ENCODE data around the gene RIPK3.

The RIPK3 gene

DNA sequence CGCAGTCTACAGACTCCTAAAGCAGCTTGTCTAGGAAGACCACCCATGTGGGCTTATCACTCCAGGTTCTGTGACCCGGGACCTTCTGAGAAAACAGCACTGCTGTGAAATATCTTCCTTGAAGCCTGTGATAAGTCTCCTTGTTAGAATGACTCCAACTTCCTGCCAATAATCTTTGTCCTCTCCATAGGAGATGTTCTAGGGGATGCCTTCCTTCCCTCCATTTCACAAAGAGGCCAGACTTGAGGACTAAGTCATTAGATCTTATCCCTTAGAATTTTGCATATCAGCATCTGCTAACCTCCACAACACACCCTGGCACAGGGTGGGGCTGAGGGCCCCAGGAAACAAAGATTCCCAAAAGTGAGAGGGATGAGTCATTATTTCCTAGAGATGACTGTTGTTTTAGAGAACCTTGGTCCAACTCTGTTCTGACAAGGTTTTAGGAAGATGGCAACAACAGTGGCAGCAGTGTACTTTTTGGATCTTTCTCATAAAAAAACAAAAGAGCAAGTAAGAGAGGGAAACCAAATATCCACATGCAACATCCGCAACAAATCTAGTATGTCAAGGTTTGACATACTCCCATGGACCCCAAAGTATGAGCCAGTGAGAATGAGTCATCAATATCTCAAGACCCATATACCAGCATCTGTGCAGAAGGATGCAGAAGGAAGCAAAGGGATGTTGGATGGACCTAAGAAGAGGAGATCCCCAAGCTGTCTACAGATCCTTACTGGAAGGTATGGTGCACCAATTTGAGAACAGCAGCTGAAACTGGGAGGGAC lies 22.5 kb downstream of the RIPK3 start:
- DNase-seq, result no peak

DNA sequence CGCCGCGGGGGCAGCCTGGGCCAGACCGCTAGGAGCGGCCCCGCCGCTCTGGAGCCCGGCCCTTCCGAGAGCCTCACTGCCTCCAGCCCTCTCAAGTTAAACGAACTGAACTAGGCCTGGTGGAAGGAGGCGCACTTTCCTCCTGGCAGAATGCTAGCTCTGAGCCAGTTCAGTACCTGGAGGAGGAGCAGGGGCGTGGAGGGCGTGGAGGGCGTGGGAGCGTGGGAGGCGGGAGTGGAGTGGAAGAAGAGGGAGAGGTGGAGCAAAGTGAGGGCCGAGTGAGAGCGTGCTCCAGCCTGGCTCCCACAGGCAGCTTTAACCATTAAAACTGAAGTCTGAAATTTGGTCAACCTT lies 23.2 kb downstream of the RIPK3 start:
- DNase-seq, result no peak

DNA sequence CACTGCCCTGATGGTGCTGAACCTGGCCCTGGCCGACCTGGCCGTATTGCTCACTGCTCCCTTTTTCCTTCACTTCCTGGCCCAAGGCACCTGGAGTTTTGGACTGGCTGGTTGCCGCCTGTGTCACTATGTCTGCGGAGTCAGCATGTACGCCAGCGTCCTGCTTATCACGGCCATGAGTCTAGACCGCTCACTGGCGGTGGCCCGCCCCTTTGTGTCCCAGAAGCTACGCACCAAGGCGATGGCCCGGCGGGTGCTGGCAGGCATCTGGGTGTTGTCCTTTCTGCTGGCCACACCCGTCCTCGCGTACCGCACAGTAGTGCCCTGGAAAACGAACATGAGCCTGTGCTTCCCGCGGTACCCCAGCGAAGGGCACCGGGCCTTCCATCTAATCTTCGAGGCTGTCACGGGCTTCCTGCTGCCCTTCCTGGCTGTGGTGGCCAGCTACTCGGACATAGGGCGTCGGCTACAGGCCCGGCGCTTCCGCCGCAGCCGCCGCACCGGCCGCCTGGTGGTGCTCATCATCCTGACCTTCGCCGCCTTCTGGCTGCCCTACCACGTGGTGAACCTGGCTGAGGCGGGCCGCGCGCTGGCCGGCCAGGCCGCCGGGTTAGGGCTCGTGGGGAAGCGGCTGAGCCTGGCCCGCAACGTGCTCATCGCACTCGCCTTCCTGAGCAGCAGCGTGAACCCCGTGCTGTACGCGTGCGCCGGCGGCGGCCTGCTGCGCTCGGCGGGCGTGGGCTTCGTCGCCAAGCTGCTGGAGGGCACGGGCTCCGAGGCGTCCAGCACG lies 23.8 kb downstream of the RIPK3 start:
- DNase-seq, result no peak

DNA sequence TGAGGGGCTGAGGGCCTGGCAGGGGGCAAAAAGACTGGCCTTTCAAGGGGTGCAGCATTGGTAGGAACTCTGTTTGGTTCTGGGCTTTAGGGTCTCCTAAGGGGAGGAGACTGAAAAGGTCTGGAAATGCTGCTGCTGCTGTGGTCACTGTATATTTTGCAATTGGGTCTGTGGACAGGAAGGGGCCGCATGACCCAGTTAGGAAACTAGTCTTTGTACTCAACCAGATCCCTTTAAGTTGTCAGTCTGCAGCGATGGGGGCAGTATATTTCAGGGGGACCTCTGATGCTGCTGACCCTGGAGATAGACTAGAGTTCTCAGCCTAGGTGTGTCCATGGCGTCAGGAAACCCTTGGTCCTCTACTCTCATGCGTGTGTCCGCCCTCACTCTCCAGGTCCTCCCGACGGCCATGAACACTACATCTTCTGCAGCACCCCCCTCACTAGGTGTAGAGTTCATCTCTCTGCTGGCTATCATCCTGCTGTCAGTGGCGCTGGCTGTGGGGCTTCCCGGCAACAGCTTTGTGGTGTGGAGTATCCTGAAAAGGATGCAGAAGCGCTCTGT lies 24.5 kb downstream of the RIPK3 start:
- DNase-seq, result no peak

DNA sequence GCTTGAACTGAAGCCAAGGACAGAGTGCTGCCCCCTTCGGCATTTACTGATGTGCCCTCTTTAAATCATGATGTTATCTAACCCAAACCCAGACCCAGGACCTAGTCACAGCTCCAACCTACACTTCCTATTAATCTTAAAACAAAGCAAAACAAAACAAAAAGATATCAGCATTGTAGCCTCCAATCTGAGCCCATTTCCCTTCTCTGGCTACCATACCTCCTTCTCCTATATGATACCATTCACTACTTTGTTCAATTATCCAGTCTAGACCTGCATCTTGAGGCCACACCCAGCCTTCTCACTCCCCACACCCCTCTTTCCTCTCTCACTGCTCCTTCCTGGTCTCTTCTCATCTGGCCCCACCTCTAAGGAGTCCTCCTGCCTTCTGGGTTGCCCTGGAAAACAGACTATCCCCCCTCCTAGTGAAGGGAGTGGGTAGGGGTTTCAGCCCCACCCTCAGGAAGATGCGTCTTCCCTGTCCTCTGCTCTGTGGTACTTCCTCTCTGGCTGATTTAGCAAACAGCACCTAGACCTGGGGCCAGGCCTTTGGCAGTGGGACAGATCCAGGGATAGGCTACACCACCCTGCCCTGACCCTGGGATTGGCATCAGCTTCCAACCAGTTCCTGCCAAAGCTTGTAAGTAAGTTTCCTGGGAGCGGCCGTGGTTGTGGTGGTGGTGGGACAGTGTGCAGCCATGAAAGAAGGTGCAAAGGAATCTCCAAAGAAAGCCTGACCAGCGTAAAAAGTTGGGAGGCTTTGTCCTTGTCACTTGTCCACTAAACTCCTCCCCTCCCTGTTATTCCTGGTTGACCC lies 25.2 kb downstream of the RIPK3 start:
- no peak for DNase-seq

DNA sequence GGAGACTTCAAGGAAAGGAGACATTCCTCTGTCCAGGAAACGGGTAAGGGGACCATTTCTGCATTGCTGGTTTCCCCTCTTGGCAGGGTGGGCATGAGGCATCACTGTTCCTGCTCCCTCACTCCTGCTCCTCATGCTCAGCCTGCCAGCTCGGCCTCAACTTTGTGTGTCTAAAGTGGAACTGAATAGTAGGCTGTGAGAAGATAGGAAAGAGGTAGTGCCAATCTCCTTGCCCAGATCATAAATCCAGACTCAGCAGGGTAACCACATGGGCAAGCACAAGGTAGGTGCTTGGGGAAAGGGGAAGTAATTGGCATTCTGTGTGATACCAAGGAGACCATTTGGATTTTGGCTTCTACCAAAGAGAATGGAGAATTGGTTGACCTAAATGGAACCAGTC lies 25.9 kb downstream of the RIPK3 start:
- DNase-seq, result no peak

DNA sequence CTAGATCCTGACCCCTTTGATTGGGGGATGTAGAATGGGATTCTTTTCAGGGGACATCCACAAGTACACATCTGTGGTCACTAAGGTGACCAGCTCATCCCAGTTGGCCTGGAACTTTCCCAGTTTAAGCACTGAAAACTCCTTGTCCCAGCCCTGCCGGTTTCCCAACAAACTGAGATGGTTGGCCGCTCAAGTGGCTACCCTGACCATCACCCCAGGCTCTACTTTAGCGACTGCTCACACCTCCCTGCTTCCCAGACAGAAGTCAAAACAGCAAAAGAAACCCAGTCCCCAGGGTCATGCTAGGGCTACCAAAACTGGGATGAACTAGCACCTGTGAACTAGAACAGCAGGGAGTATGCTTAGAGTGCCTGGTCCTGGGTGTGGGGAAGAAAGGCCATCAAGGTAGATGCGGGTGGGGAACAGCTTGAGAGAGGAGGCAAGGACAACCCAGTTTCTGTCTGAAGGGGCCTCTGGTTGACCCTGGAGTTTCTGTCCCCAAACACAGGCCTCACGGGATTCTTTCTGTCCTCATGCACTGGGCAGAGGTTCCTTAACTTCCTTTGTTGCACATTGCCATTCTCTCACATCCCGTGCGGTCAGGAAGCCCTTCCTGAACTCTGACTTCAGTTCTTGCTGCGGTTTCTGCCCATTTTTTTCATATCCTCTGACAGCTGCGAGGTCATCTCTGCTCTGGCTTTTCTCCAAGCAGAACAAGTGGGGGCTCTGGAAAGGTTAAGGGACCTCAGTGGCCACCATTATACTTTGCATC lies 26.9 kb downstream of the RIPK3 start:
- peak; percentile 55 for DNase-seq

DNA sequence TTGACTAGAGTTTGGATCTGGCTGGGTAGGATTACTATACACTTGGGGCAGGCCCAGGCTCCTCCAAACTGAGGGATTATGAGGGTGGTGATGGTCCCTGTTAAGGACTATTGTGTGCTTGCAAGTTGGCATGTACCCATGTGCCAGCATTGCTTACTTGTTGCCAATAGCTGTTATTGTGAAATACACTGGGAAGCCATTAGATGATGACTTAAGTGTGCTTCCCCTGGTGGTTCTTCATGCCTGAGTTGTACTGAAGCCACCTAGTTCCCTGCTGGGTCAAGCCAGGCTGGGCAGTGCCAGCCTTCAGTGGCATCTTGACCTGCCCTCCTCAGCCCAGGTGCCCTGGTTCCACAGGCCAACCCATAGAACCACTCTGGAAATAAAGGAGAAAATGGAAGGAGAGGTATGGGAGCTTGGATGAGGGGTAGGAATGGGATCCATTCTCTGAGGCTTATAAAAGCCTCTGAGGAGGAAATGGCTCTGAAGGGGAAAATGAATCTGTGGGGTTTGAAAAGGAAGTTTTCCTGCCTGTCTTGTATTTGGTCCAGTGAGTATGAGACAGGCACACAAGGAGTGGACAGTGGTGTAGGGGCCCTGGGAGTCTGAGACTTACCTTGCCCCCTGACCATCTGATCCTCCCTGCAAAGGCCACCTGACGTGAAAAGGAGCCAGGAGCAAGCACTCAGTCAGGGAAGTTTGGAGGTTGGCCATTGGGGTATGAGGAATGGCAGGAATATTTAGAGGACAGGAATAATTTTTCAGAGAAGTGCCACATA lies 27.8 kb downstream of the RIPK3 start:
- peak; percentile 24 for DNase-seq

DNA sequence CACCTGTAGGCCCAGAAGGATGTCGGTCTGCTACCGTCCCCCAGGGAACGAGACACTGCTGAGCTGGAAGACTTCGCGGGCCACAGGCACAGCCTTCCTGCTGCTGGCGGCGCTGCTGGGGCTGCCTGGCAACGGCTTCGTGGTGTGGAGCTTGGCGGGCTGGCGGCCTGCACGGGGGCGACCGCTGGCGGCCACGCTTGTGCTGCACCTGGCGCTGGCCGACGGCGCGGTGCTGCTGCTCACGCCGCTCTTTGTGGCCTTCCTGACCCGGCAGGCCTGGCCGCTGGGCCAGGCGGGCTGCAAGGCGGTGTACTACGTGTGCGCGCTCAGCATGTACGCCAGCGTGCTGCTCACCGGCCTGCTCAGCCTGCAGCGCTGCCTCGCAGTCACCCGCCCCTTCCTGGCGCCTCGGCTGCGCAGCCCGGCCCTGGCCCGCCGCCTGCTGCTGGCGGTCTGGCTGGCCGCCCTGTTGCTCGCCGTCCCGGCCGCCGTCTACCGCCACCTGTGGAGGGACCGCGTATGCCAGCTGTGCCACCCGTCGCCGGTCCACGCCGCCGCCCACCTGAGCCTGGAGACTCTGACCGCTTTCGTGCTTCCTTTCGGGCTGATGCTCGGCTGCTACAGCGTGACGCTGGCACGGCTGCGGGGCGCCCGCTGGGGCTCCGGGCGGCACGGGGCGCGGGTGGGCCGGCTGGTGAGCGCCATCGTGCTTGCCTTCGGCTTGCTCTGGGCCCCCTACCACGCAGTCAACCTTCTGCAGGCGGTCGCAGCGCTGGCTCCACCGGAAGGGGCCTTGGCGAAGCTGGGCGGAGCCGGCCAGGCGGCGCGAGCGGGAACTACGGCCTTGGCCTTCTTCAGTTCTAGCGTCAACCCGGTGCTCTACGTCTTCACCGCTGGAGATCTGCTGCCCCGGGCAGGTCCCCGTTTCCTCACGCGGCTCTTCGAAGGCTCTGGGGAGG lies 28.9 kb downstream of the RIPK3 start, which contains the start of gene LTB4R:
Gene LTB4R (plus strand): TSS at position 857 of the 959 bp plus-strand sequence. CDS start 4,150 bp downstream, outside the sequence.
- peak; percentile 75 for DNase-seq

DNA sequence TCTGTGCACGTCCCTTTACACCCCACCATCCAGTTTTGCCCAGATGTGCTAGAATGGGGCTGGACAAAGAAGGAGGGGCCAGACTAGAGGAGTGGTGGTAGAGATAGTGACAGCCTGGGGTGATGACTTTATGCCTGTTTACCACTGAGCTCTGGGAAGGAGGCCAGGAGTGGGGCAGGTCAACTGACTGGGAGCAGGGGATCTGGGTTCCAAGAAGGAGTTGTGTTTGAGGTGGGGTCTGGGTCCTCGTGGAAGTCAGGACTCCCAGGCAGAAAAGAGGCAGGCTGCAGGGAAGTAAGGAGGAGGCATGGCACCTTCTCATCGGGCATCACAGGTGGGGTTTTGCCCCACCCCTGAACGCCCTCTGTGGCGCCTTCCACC lies 29.5 kb downstream of the RIPK3 start:
- no peak for DNase-seq

DNA sequence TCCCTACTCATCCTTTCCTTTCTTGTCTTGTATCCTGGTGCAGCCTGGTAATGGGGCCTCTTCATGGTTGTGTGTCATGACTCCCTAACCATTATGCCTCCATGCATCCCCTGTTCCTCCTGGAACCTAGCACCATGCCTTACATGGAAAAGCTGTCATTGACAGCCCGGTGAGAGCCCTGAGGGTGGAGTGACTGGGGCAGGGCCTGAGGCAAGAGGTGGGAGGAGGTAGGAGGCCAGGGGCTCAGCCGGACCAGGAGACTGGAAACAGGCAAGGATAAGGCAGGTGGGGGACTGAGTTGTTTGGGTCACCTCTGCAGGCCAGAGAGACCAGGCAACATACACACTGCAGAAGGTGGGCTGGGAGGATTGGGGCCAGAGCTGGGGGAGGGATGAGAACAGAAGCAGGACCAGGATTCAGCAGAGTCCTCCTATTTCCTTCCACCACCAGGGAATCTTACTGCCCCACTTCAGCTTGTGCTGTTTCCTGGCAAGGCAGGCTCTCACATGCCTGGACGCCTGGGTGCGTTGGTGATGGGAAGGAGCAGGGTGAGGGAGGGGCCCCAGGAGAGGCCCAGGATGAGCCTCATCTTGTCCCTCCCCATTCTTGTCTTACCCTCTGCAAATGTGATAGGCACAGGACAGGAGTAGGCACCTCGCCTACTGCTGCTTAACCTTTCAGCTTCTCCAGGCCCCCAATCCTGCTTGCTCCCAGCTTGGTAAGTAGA lies 30.1 kb downstream of the RIPK3 start, which contains the start of gene LTB4R2:
Gene LTB4R2 (plus strand): TSS at position 603 of the 727 bp plus-strand sequence. CDS start 525 bp downstream, outside the sequence.
- no peak for DNase-seq

DNA sequence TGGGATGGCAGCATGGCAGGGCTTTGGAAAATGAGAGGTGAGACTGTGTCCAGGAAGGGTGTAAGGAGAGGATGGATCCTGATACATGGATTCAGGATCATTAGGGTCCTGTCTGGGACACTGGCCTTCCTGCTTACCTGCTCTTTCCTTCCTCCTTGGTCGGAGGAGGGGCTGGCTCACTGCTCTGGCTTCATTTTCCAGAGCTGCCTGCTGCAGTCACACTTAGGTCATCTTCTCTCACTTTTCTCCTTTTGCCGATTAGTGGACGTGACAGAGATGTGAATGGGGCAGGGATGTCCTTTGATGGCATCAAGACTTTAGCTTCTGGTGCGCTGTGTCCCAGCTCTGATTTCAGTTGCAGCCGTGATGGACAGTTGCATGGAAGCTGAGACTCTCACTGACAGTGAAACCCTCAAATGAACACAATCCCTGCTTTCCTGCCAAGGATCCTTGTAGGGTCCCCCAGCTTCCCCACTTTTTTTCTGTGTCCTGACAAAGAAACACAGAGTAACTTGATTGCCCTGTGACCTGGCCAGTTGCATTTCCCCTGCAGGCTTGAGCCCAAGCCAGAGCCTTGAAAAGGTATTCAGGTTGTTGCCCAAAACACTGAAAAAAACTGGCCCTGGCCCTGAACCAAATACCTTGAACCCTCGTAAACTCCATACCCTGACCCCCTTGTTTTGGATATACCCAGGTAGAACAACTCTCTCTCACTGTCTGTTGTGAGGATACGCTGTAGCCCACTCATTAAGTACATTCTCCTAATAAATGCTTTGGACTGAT lies 31.3 kb downstream of the RIPK3 start:
- DNase-seq, result no peak

DNA sequence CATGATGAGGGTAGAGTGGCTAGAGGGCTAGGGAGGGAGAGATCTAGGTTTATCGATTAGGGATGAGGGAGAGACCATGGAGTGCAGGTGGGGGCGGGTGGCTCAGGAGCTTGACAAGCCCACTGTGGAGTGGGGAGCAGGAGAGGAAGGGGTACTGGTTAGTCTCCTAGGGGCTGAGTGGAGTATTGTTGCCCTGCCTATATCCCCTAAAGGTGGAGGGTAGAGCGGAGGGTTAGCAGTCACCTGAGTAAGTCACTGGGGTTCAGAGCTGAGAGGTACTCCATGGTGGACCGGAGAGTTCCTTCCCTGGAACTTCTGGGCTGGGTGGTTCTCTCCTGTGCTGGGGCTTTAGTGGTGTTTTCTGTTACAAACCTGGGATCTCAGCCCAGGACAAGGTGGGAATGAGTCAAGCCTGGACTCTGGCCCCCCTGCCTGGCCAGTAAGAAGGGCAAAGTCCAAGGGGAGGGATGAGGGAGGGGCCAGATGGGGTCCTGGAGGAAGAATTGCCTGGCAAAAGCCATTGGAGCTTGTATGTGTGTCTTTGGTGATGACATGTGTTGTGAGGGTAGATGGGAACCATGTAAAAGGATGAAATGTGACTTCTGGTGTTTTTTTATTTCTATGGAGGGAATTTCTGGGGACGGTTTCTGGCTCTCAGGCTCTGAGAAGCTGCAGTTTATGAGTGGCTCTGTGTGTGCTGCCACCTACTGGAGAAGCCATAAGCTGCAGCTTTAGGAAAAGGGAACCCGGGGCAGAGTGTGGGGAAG lies 32.0 kb downstream of the RIPK3 start, which contains the start of gene CIDEB:
Gene CIDEB (minus strand): TSS at position 403 of the 767 bp plus-strand sequence. CDS start 119 bp downstream, at position 284.
- peak; percentile 69 for DNase-seq

DNA sequence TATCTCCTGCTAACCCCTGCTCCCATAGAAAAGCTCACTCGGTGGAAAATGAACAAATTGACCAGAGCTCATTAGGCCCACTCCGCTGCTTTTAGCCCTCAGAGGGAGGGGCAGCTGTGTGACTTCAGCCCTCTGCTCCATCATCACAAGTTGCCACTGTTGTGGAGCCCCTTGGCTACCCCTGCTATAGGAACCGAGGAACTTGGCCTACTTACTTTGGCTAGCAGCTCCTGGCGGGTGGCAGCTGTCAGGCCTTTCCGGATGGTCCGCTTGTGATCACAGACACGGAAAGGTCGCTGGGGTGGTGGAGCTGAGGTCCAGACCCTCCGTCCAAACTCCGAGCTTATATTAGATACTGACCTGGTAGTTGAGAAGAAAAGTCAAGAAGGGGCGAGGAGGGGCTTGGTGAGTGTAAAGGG lies 32.6 kb downstream of the RIPK3 start:
- no peak for DNase-seq

DNA sequence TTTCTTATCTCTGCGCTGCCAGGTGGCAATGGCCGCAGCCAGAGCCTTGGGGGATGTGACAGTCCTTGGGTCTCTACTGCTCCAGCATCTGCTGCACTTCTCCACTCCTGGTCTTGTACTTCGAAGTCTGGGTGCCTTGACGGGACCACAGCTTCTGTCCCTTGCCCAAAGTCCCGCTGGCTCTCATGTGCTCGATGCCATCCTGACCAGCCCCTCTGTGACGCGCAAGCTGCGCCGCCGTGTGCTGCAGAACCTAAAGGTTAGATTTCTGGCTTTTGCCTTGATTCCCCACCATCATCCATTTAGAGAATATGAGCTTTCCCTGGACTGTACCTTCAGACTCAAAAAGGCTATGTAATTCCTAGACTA lies 35.8 kb downstream of the RIPK3 start:
- no peak for DNase-seq

DNA sequence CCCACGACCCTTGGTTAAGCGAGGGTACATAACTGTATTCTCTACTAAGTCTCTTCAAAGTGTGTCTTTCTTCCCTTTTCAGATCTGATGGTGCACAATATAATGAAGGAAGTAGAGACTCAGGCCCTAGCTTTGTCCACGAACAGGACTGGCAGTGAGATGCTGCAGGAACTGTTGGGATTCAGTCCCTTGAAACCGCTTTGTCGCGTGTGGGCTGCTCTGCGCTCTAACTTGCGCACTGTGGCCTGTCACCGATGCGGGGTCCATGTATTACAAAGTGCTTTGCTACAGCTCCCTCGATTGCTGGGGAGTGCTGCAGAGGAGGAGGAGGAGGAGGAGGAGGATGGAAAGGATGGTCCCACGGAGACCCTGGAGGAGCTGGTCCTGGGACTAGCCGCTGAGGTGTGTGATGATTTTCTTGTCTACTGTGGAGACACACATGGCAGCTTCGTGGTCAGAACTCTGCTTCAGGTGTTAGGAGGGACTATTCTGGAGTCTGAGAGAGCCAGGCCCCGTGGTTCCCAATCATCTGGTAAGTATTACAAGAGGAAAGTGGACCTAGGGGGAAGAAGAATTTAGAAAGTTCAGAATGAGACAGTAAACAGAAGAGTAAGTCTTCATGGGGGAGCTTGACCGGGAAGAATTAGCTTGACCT lies 39.3 kb downstream of the RIPK3 start:
- no peak for DNase-seq

Data from CD4-positive, alpha-beta T cell treated with Interleukin-17A for 4 hours (primary cell).